ENCODE data around the gene LGALS8. TPM values are rescaled to one million over a fixed set of nuclear protein-coding genes. Genes with fewer than 3 reads are reported as not detected.

The LGALS8 gene
- polyA plus RNA-seq, 1 donor (not counting 4 experiments of a cell fraction or from before 2014, with no cell fraction given) = 75.2 TPM

DNA sequence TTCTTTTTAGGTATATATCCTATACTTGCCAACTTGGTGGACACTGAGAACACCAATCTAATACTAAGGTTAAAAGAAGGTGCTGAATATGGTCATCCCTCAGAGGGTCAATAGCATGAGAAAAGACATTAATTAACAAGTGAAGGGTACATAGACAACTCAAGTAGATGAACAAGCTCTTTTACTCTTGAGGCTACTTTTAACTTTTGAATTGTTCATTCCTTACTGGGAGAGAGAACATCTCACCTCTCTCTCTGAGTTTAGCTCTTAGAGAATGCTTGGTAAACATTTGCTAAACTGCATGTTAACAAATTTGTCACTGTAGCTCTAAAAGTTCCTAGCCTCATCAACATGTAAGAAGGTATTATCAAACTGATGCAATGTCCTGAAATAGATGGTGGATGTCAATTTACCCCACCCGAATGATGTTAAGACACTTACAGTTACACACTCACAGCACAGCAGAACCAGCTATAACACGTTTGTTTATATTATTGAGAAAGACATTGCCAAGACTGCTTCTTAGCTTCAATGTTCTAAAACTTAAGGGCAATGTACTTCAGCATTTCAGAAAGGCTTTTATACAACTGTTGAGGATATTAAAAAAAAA is 44.6 kb downstream of the LGALS8 start:
- peak overlapping the region; percentile 90 for H3K27ac ChIP-seq (ENCODE audit: control insufficient read depth, insufficient read depth, low read length)
- H3K4me2 ChIP-seq (ENCODE audit: control insufficient read depth, extremely low read depth, insufficient read depth, low read depth, low read length) = no peak overlapping the region
- peak overlapping the region; percentile 36 for H3K9ac ChIP-seq (ENCODE audit: control insufficient read depth, extremely low read depth, insufficient read depth, low read length)
- H3K79me2 ChIP-seq (ENCODE audit: control insufficient read depth, insufficient read depth, low read length) = no peaks in the 10 kb centered on the region
- TF ChIP-seq CTCF (optimal IDR thresholded peaks at IDR 0.05 in 1 of 3, IDR thresholded peaks at IDR 0.05 in 1 of 3, conservative IDR thresholded peaks at IDR 0.05 in 1 of 3; ENCODE audit: extremely low read depth in 1 of 3, insufficient read depth in 2 of 3, low read length in 3 of 3) = no peak
- TF ChIP-seq EZH2 (IDR thresholded peaks at IDR 0.05; ENCODE audit: low read length) = no peak
- FAIRE-seq (no peak), DNase-seq (ENCODE audit: low read depth, low spot score) (no peak)
- H3K27me3 ChIP-seq (ENCODE audit: control insufficient read depth, extremely low read depth, insufficient read depth, low read length) = no peaks in the 10 kb centered on the region
- H3K4me3 ChIP-seq (ENCODE audit: control insufficient read depth in 2 of 3, extremely low read depth in 1 of 3, insufficient read depth in 2 of 3, low read depth in 1 of 3, low read length in 3 of 3) = no peak overlapping the region
- H3K9me3 ChIP-seq (ENCODE audit: control insufficient read depth, low read depth, low read length) = no peaks in the 10 kb centered on the region
- dilution Hi-C loops (cut with MboI; ENCODE audit: extremely low pct_ligation_motif_present, low sequenced_read_pairs) = no loop called here
- peaks cover 6% of the 10 kb centered on the region for H3K4me1 ChIP-seq (ENCODE audit: control insufficient read depth, extremely low read depth, insufficient read depth, low read length)
- peaks cover 41 to 45% of the 10 kb centered on the region in 2 experiments for H3K36me3 ChIP-seq (ENCODE audit: control insufficient read depth in 2 of 2, extremely low read depth in 1 of 2, insufficient read depth in 2 of 2, low read length in 2 of 2)
- no peaks in the 10 kb centered on the region for H4K20me1 ChIP-seq (ENCODE audit: control insufficient read depth, extremely low read depth, insufficient read depth, low read length)
- H3K9me1 ChIP-seq (ENCODE audit: control insufficient read depth, extremely low read depth, insufficient read depth, low read length) = no peaks in the 10 kb centered on the region
- no peak overlapping the region for H2AFZ ChIP-seq (ENCODE audit: control insufficient read depth, low read length)

DNA sequence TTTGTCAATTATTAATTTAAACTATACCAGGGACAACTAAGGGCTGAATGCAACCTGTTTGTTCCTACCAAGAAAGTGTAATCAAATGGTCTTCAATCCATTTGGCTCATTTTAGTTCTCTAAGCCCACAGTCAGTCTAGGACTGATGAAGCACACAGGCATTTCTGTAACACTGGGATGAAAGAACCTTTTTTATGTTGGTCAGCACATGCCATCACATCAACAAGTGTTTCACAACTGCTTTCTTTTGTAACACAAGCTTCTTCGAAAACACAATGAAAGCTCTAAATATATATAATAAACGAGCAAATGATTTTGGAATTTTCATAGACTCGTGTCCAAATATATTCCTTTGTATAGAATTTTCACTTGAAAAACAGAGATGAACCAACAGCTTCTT is 51.7 kb downstream of the LGALS8 start:
- H3K4me3 ChIP-seq (ENCODE audit: control insufficient read depth in 2 of 3, extremely low read depth in 1 of 3, insufficient read depth in 2 of 3, low read depth in 1 of 3, low read length in 3 of 3) = no peak overlapping the region
- H3K27me3 ChIP-seq (ENCODE audit: control insufficient read depth, extremely low read depth, insufficient read depth, low read length) = no peaks in the 10 kb centered on the region
- H3K4me2 ChIP-seq (ENCODE audit: control insufficient read depth, extremely low read depth, insufficient read depth, low read depth, low read length) = no peak overlapping the region
- H3K79me2 ChIP-seq (ENCODE audit: control insufficient read depth, insufficient read depth, low read length) = no peaks in the 10 kb centered on the region
- H3K9me1 ChIP-seq (ENCODE audit: control insufficient read depth, extremely low read depth, insufficient read depth, low read length) = no peaks in the 10 kb centered on the region
- no peak overlapping the region for H2AFZ ChIP-seq (ENCODE audit: control insufficient read depth, low read length)
- H3K36me3 ChIP-seq (ENCODE audit: control insufficient read depth in 2 of 2, extremely low read depth in 1 of 2, insufficient read depth in 2 of 2, low read length in 2 of 2) = peaks cover 17 to 20% of the 10 kb centered on the region in 2 experiments
- no peak overlapping the region for H3K27ac ChIP-seq (ENCODE audit: control insufficient read depth, insufficient read depth, low read length)
- dilution Hi-C loops (cut with MboI; ENCODE audit: extremely low pct_ligation_motif_present, low sequenced_read_pairs) = no loop called here
- no peaks in the 10 kb centered on the region for H3K9me3 ChIP-seq (ENCODE audit: control insufficient read depth, low read depth, low read length)
- H4K20me1 ChIP-seq (ENCODE audit: control insufficient read depth, extremely low read depth, insufficient read depth, low read length) = no peaks in the 10 kb centered on the region
- no peak for TF ChIP-seq EZH2 (IDR thresholded peaks at IDR 0.05; ENCODE audit: low read length)
- no peak for TF ChIP-seq CTCF (optimal IDR thresholded peaks at IDR 0.05 in 1 of 3, IDR thresholded peaks at IDR 0.05 in 1 of 3, conservative IDR thresholded peaks at IDR 0.05 in 1 of 3; ENCODE audit: extremely low read depth in 1 of 3, insufficient read depth in 2 of 3, low read length in 3 of 3)
- no peak for DNase-seq (ENCODE audit: low read depth, low spot score)
- no peaks in the 10 kb centered on the region for H3K4me1 ChIP-seq (ENCODE audit: control insufficient read depth, extremely low read depth, insufficient read depth, low read length)
- no peak for FAIRE-seq
- no peak overlapping the region for H3K9ac ChIP-seq (ENCODE audit: control insufficient read depth, extremely low read depth, insufficient read depth, low read length)
